HEK293 (cell line): ENCODE measurements around the gene CDC14A.

ENCODE experiments used
- CTCF ChIA-PET: fragments of 350-600 bp; formaldehyde crosslinking; extraction: SDS; loops from one replicate; lab custom pipeline; 2021; ENCODE audit warnings: antibody characterized with exemption; lab: Yijun Ruan, JAX
- POLR2A ChIA-PET: fragments of 300-600 bp; formaldehyde crosslinking; extraction: SDS; loops from one replicate; lab custom pipeline; 2020; ENCODE audit warnings: antibody characterized with exemption, inconsistent platforms; lab: Yijun Ruan, JAX
- H3K27ac ChIP-seq: fragments of 200-500 bp; sonication (Bioruptor generic); 2 replicates; pipeline ENCODE4 v1.5.1; 2014; ENCODE audit warnings: low read depth, low read length, control low read depth, inconsistent platforms; ENCODE audit errors: extremely low read depth
- H3K36me3 ChIP-seq, 2 experiments: fragments of 200-500 bp in 1 of 2; sonication (Bioruptor generic) in 1 of 2; 1 replicate in 1 of 2; 2 replicates in 1 of 2; pipeline ENCODE4 v1.5.1; 2014 to 2017; ENCODE audit warnings: inconsistent platforms in 2 of 2, low read length in 2 of 2; ENCODE audit not compliant: control insufficient read depth in 2 of 2, insufficient read depth in 1 of 2
- H3K4me1 ChIP-seq: fragments of 200-500 bp; sonication (Bioruptor generic); 2 replicates; pipeline ENCODE4 v1.5.1; 2014; ENCODE audit warnings: mild to moderate bottlenecking, low read length, inconsistent platforms; ENCODE audit not compliant: control insufficient read depth, insufficient read depth
- H3K4me3 ChIP-seq: 2 replicates; pipeline ENCODE4 v1.5.1; 2011; ENCODE audit warnings: low read depth, mild to moderate bottlenecking, control low read depth, low read length, moderate library complexity
- H3K9me3 ChIP-seq: fragments of 200-500 bp; sonication (Bioruptor generic); 2 replicates; pipeline ENCODE4 v1.5.1; 2014; ENCODE audit warnings: low read depth, low read length, inconsistent platforms; ENCODE audit not compliant: control insufficient read depth, insufficient read depth
- AEBP2 ChIP-seq: fragments of 450-650 bp; formaldehyde crosslinking; IDR thresholded peaks from 2 replicates; pipeline ENCODE4 v1.5.1; 2016; ENCODE audit warnings: missing biosample characterization, missing genetic modification characterization, borderline replicate concordance
- BCL11A ChIP-seq: fragments of 450-650 bp; formaldehyde crosslinking; IDR thresholded peaks from 2 replicates; pipeline ENCODE4 v1.5.1; 2016; ENCODE audit warnings: low read depth, missing biosample characterization, missing genetic modification characterization
- FEZF1 ChIP-seq: fragments of 450-650 bp; formaldehyde crosslinking; IDR thresholded peaks from 2 replicates; pipeline ENCODE4 v1.5.1; 2016; ENCODE audit warnings: missing biosample characterization, missing genetic modification characterization
- GLIS1 ChIP-seq: fragments of 450-650 bp; formaldehyde crosslinking; IDR thresholded peaks from 2 replicates; pipeline ENCODE4 v1.5.1; 2016; ENCODE audit warnings: missing biosample characterization, missing genetic modification characterization
- IKZF3 ChIP-seq: fragments of 450-650 bp; IDR thresholded peaks from 2 replicates; pipeline ENCODE4 v1.5.0; 2018; ENCODE audit warnings: missing biosample characterization, mild to moderate bottlenecking, missing genetic modification characterization, moderate library complexity
- INSM2 ChIP-seq: fragments of 450-650 bp; formaldehyde crosslinking; IDR thresholded peaks from 2 replicates; pipeline ENCODE4 v1.5.1; 2016; ENCODE audit warnings: missing biosample characterization, missing genetic modification characterization
- KLF1 ChIP-seq: fragments of 450-650 bp; formaldehyde crosslinking; IDR thresholded peaks from 2 replicates; pipeline ENCODE4 v1.5.1; 2016; ENCODE audit warnings: missing biosample characterization, missing genetic modification characterization
- KLF10 ChIP-seq: fragments of 450-650 bp; IDR thresholded peaks from 2 replicates; pipeline ENCODE4 v1.5.1; 2018; ENCODE audit warnings: missing biosample characterization, mild to moderate bottlenecking, missing genetic modification characterization
- PRDM1 ChIP-seq: fragments of 450-650 bp; formaldehyde crosslinking; IDR thresholded peaks from 2 replicates; pipeline ENCODE4; 2016; ENCODE audit warnings: missing biosample characterization, missing genetic modification characterization
- RBAK ChIP-seq: fragments of 450-650 bp; formaldehyde crosslinking; IDR thresholded peaks from 2 replicates; pipeline ENCODE4 v1.5.1; 2016; ENCODE audit warnings: missing biosample characterization, missing genetic modification characterization
- SP7 ChIP-seq: fragments of 450-650 bp; formaldehyde crosslinking; IDR thresholded peaks from 2 replicates; pipeline ENCODE4 v1.5.1; 2016; ENCODE audit warnings: missing biosample characterization, missing genetic modification characterization
- ZBTB10 ChIP-seq: fragments of 450-650 bp; formaldehyde crosslinking; IDR thresholded peaks from 2 replicates; pipeline ENCODE4 v1.5.1; 2016; ENCODE audit warnings: missing biosample characterization, missing genetic modification characterization
- ZBTB17 ChIP-seq: fragments of 450-650 bp; formaldehyde crosslinking; IDR thresholded peaks from 2 replicates; pipeline ENCODE4 v1.5.1; 2016; ENCODE audit warnings: missing biosample characterization, missing genetic modification characterization
- ZBTB21 ChIP-seq: fragments of 450-650 bp; formaldehyde crosslinking; IDR thresholded peaks from 2 replicates; pipeline ENCODE4 v1.5.1; 2017; ENCODE audit warnings: missing biosample characterization, missing genetic modification characterization
- ZNF121 ChIP-seq: fragments of 450-650 bp; formaldehyde crosslinking; IDR thresholded peaks from 2 replicates; pipeline ENCODE4 v1.5.1; 2016; ENCODE audit warnings: missing biosample characterization, missing genetic modification characterization
- ZNF146 ChIP-seq: fragments of 450-650 bp; formaldehyde crosslinking; IDR thresholded peaks from 2 replicates; pipeline ENCODE4 v1.5.1; 2016; ENCODE audit warnings: missing biosample characterization, missing genetic modification characterization
- ZNF184 ChIP-seq: fragments of 450-650 bp; IDR thresholded peaks from 2 replicates; pipeline ENCODE4 v1.5.1; 2018; ENCODE audit warnings: missing biosample characterization, mild to moderate bottlenecking, missing genetic modification characterization
- ZNF223 ChIP-seq: fragments of 450-650 bp; formaldehyde crosslinking; IDR thresholded peaks from 2 replicates; pipeline ENCODE4 v1.5.1; 2016; ENCODE audit warnings: missing biosample characterization, missing genetic modification characterization
- ZNF335 ChIP-seq: fragments of 450-650 bp; formaldehyde crosslinking; conservative IDR thresholded peaks from 2 replicates; pipeline ENCODE4 v1.5.1; 2016; ENCODE audit warnings: missing biosample characterization, missing genetic modification characterization
- ZNF354C ChIP-seq: fragments of 450-650 bp; formaldehyde crosslinking; IDR thresholded peaks from 2 replicates; pipeline ENCODE4 v1.5.1; 2016; ENCODE audit warnings: missing biosample characterization, missing genetic modification characterization, low read depth, borderline replicate concordance
- ZNF488 ChIP-seq: fragments of 450-650 bp; formaldehyde crosslinking; IDR thresholded peaks from 2 replicates; pipeline ENCODE4 v1.5.1; 2016; ENCODE audit warnings: missing biosample characterization, missing genetic modification characterization
- ZNF560 ChIP-seq: fragments of 450-650 bp; formaldehyde crosslinking; IDR thresholded peaks from 2 replicates; pipeline ENCODE4 v1.5.1; 2017; ENCODE audit warnings: missing biosample characterization, missing genetic modification characterization, borderline replicate concordance
- ZNF561 ChIP-seq: fragments of 450-650 bp; IDR thresholded peaks from 2 replicates; pipeline ENCODE4 v1.5.1; 2018; ENCODE audit warnings: missing biosample characterization, missing genetic modification characterization, borderline replicate concordance
- ZNF624 ChIP-seq: fragments of 450-650 bp; formaldehyde crosslinking; IDR thresholded peaks from 2 replicates; pipeline ENCODE4 v1.5.1; 2017; ENCODE audit warnings: missing biosample characterization, missing genetic modification characterization
- ZNF629 ChIP-seq: fragments of 450-650 bp; formaldehyde crosslinking; IDR thresholded peaks from 2 replicates; pipeline ENCODE4 v1.5.1; 2017; ENCODE audit warnings: missing biosample characterization, missing genetic modification characterization
- ZNF747 ChIP-seq: fragments of 450-650 bp; formaldehyde crosslinking; IDR thresholded peaks from 2 replicates; pipeline ENCODE4 v1.5.1; 2016; ENCODE audit warnings: missing biosample characterization, missing genetic modification characterization
- ZNF792 ChIP-seq: fragments of 450-650 bp; formaldehyde crosslinking; IDR thresholded peaks from 2 replicates; pipeline ENCODE4 v1.5.1; 2016; ENCODE audit warnings: missing biosample characterization, missing genetic modification characterization
- ZNF843 ChIP-seq: fragments of 450-650 bp; formaldehyde crosslinking; IDR thresholded peaks from 2 replicates; pipeline ENCODE4 v1.5.1; 2016; ENCODE audit warnings: missing biosample characterization, missing genetic modification characterization

Gene CDC14A

GRCh38 chr1:100423832-100424337, 71.6 kb downstream of the CDC14A start (continued):
- TF ChIP-seq ZNF488 (tag by site-specific recombination) = no peak
- no peak for TF ChIP-seq ZNF792 (tag by site-specific recombination)
- no peak for TF ChIP-seq ZNF121 (tag by site-specific recombination)

GRCh38 chr1:100428160-100428559, 75.9 kb downstream of the CDC14A start:
- H3K36me3 ChIP-seq = no peaks in the 10 kb centered on the region
- CTCF ChIA-PET = interaction anchor here (0.6 kb wide), 1 partner anchor 53 kb away, joined by 3 read pairs; no protein-coding TSS in a partner anchor
- TF ChIP-seq ZBTB21 (tag by site-specific recombination) (0 out of 2 replicates have a peak, but pooled peaks have one; percentile 15), ZNF335 (no peak), ZNF629 (tag by site-specific recombination) (peak; percentile 63), PRDM1 (0 out of 2 replicates have a peak, but pooled peaks have one; percentile 17), ZNF747 (tag by site-specific recombination) (no peak)
- TF ChIP-seq, all 188 proteins: peak for 3
- no peaks in the 10 kb centered on the region for H3K4me1 ChIP-seq
- POLR2A ChIA-PET = no interaction called here
- H3K27ac ChIP-seq = no peak overlapping the region
- no peaks in the 10 kb centered on the region for H3K9me3 ChIP-seq
- H3K4me3 ChIP-seq = no peak overlapping the region

GRCh38 chr1:100430325-100430756, 78.0 kb downstream of the CDC14A start:
- Histone ChIP-seq H3K27ac (peak overlapping the region; percentile 13; the same call in 1 of the 2 replicates), H3K36me3 (no peaks in the 10 kb centered on the region), H3K4me1 (no peaks in the 10 kb centered on the region), H3K9me3 (no peaks in the 10 kb centered on the region), H3K4me3 (no peak overlapping the region)
- ChIA-PET CTCF (interaction anchor here (0.6 to 1.9 kb wide), 2 partner anchors 26 to 487 kb away, joined by 3 to 11 read pairs; no protein-coding TSS in a partner anchor), POLR2A (no interaction called here)
- TF ChIP-seq ZNF560 (tag by site-specific recombination) = no peak
- peak; percentile 61; the same call in 1 of the 2 replicates for TF ChIP-seq FEZF1 (tag by site-specific recombination)
- TF ChIP-seq ZNF843 (tag by site-specific recombination) = peak; percentile 67
- TF ChIP-seq KLF10 = peak; percentile 48; the same call in 1 of the 2 replicates
- TF ChIP-seq ZNF223 (tag by site-specific recombination) = no peak
- TF ChIP-seq ZNF354C (tag by site-specific recombination) = no peak
- TF ChIP-seq RBAK (tag by site-specific recombination) = no peak
- TF ChIP-seq ZNF624 (tag by site-specific recombination) = no peak
- peak; percentile 31 for TF ChIP-seq SP7
- TF ChIP-seq AEBP2 = no peak
- no peak for TF ChIP-seq ZBTB10 (tag by site-specific recombination)
- no peak for TF ChIP-seq ZBTB21 (tag by site-specific recombination)
- TF ChIP-seq INSM2 = 0 out of 2 replicates have a peak, but pooled peaks have one; percentile 37
- TF ChIP-seq KLF1 (tag by site-specific recombination) = peak; percentile 47; the same call in 1 of the 2 replicates
- 0 out of 2 replicates have a peak, but pooled peaks have one; percentile 30 for TF ChIP-seq ZBTB17 (tag by site-specific recombination)
- 0 out of 2 replicates have a peak, but pooled peaks have one; percentile 23 for TF ChIP-seq BCL11A (tag by site-specific recombination)
- TF ChIP-seq ZNF146 (tag by site-specific recombination) = no peak
- no peak for TF ChIP-seq GLIS1 (tag by site-specific recombination)
- TF ChIP-seq ZNF561 = peak; percentile 27; the same call in 1 of the 2 replicates
- no peak for TF ChIP-seq IKZF3 (tag by site-specific recombination)
- TF ChIP-seq ZNF184 = 0 out of 2 replicates have a peak, but pooled peaks have one; percentile 7
